GM19023 (cell line): Measurements from ENCODE around the gene RSBN1L.
"Not testable (repeated sequence)": the region's sequence is repeated elsewhere in the genome, so short reads cannot be mapped to it uniquely, and the experiment has no call there.

Experiments used
- ATAC-seq: cut with Tn5 transposase; IDR thresholded peaks from one replicate; pipeline ENCODE4 v1.9.1; 2021; ENCODE audit warnings: mild to moderate bottlenecking, moderate library complexity; ENCODE audit not compliant: unreplicated experiment

RSBN1L gene

GRCh38 chr7:77696057-77696642 is at the start of gene RSBN1L:
RSBN1L (plus strand) TSS chr7:77696459; CDS start chr7:77696470, 11 bp downstream.
- peak; percentile 96 for ATAC-seq

- no peak for ATAC-seq
These were observed 47.4 kb upstream of the RSBN1L start for GRCh38 chr7:77648742-77649338.

GRCh38 chr7:77649716-77650349 is 46.4 kb upstream of the RSBN1L start:
- no peak for ATAC-seq

GRCh38 chr7:77651575-77652162 is 44.6 kb upstream of the RSBN1L start:
- ATAC-seq, result no peak

GRCh38 chr7:77652826-77653225 is 43.4 kb upstream of the RSBN1L start:
- not testable (repeated sequence) for ATAC-seq

- no peak for ATAC-seq
These were observed 42.7 kb upstream of the RSBN1L start for GRCh38 chr7:77653572-77653971.

GRCh38 chr7:77655356-77655755 is 40.9 kb upstream of the RSBN1L start:
- no peak for ATAC-seq

- ATAC-seq, result no peak
These were observed 40.3 kb upstream of the RSBN1L start for GRCh38 chr7:77655836-77656455.

GRCh38 chr7:77657427-77658224 is 38.6 kb upstream of the RSBN1L start:
- ATAC-seq, result no peak

GRCh38 chr7:77658928-77659327 is 37.3 kb upstream of the RSBN1L start:
- no peak for ATAC-seq

GRCh38 chr7:77661816-77662215 is 34.4 kb upstream of the RSBN1L start:
- ATAC-seq, result no peak

- ATAC-seq, result no peak
These were observed 33.4 kb upstream of the RSBN1L start for GRCh38 chr7:77662869-77663268.

GRCh38 chr7:77664715-77665114 is 31.5 kb upstream of the RSBN1L start:
- ATAC-seq, result no peak

GRCh38 chr7:77665161-77665560 is 31.1 kb upstream of the RSBN1L start:
- no peak for ATAC-seq

- no peak for ATAC-seq
These were observed 28.7 kb upstream of the RSBN1L start for GRCh38 chr7:77667459-77668086.

- ATAC-seq, result peak; percentile 77
These were observed 21.4 kb upstream of the RSBN1L start for GRCh38 chr7:77674878-77675277.

- no peak for ATAC-seq
These were observed 16.7 kb upstream of the RSBN1L start for GRCh38 chr7:77679608-77680007.

GRCh38 chr7:77680266-77680665 is 16.0 kb upstream of the RSBN1L start:
- ATAC-seq, result no peak

- no peak for ATAC-seq
These were observed 12.2 kb upstream of the RSBN1L start for GRCh38 chr7:77684030-77684429.

GRCh38 chr7:77685233-77685632 is 11.0 kb upstream of the RSBN1L start:
- no peak for ATAC-seq
